Measurements from ENCODE around the gene ATE1.

GRCh38 chr10:121764233-121764942, 163.4 kb downstream of the ATE1 start:
- TF ChIP-seq POLR2A (IDR thresholded peaks at IDR 0.05) (no peak), CTCF (IDR thresholded peaks at IDR 0.05) (no peak)

Data from breast epithelium (tissue), 3 donors.